RCC 7860 (cell line): ENCODE results near the gene VDAC1.
"Not testable (repeated sequence)": the region's sequence is repeated elsewhere in the genome, so short reads cannot be mapped to it uniquely, and the experiment has no call there.

ENCODE experiments used
- DNase-seq: peaks from one replicate; pipeline ENCODE4 v3.0.0-alpha.2; 2015; ENCODE audit warnings: low spot score
- FAIRE-seq: peaks from 2 replicates; lab custom pipeline; 2012; peaks lifted over from hg19 to GRCh38; lab: Jason Lieb, UNC

VDAC1 gene

GRCh38 chr5:133970325-133970909, 34.4 kb downstream of the VDAC1 start:
- FAIRE-seq (no peak), DNase-seq (no peak)

DNA sequence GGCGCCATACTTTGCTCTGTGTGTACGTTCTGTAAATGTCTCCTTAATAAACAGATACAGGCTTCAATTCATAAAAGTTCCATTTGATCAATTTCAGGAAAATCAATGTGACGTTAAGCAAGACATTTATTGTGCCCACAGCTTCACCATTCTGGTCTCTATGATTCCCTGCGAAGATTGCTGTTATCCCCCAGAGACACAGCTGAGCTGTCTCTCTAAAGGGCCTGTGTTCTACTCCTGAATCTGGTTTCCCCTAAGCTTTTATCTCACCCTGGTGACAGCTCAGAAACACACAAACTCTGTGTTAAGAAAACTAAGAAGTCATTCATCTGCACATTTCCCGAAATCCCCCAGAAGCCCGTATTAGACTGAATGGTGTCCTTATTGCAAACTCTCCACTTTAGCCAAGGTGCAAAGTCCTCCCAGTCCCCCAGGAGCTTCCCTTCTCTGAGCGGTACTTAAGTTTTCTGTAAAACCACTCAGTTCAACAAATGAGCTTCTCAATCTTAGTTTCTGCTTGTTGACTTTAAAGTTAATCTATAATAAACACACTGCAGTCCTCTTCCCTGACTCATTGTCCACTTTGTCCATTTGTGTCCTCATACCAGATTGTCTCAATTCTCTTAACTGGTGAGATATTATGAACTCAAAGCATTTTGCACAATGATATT, 35.0 kb downstream of the VDAC1 start:
- DNase-seq (peak; percentile 84), FAIRE-seq (peak; percentile 92)

- DNase-seq (peak; percentile 94), FAIRE-seq (peak; percentile 84)
Measured at GRCh38 chr5:133968204-133968980, 36.4 kb downstream of the VDAC1 start, which contains the start of gene C5orf15. Gene C5orf15 (minus strand): TSS chr5:133968625. CDS start chr5:133968584, 41 bp downstream.

- peak; percentile 48 for DNase-seq
- no peak for FAIRE-seq
Measured at GRCh38 chr5:133967698-133968203, 37.0 kb downstream of the VDAC1 start.

DNA sequence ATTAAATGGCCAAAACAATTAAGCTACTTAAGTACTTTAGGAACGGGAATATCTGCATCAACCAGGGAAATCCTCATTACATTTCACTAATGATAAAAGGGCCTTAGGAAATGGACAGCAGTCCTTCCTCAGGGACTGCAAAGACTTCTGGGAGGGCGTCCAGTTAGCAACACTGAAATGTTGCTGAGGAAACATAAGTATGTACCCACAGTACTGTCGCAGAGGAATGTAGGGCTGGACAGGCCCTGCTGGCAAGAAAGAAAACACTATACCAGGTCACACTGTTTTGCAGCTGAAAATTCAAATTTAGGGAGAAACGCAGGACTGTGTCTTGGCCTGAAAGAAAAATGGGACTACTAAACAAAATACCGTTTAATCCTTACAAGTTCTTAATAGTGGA, 37.7 kb downstream of the VDAC1 start:
- DNase-seq: peak; percentile 27
- no peak for FAIRE-seq

GRCh38 chr5:133966090-133966489, 38.7 kb downstream of the VDAC1 start:
- DNase-seq (no peak), FAIRE-seq (no peak)

GRCh38 chr5:133963493-133964128, 41.2 kb downstream of the VDAC1 start:
- DNase-seq (no peak), FAIRE-seq (no peak)

DNA sequence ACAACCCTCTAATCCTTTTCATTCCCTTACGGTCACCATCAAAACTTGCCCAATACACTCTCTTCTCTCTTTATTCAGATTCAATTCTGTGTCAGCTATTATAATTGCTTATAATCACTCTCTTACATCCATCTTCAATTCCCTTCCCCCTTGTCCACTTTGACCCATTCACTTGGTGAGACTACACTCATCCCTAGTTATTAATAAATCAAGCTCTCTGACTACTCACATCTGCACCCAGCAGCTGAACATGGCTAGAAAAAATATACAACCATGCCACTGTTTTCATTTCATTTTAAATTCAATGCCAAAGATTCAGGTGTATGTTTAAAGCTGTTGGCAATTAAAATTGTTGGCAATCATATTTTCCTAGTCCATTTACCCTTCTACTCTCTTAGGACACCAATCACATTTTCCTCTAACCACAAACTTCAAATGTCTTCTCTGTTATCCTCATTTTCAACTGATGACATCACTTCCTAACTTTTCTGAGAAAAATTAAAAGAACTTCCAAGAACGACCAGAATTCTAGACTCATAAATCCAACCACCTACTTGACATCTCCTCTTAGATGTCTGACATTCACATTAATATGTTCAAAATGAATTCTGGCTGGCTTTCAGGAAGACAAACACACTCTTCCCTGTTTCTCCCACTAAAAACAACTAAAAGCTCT, 41.8 kb downstream of the VDAC1 start:
- FAIRE-seq (peak; percentile 78), DNase-seq (peak; percentile 36)

- no peak for FAIRE-seq
- DNase-seq: no peak
Measured at GRCh38 chr5:133962131-133962530, 42.6 kb downstream of the VDAC1 start.

- FAIRE-seq (no peak), DNase-seq (no peak)
Measured at GRCh38 chr5:133959643-133960042, 45.1 kb downstream of the VDAC1 start.

- DNase-seq (no peak), FAIRE-seq (no peak)
Measured at GRCh38 chr5:133957591-133957990, 47.2 kb downstream of the VDAC1 start.

- no peak for DNase-seq
- FAIRE-seq: no peak
Measured at GRCh38 chr5:133957080-133957479, 47.7 kb downstream of the VDAC1 start.

DNA sequence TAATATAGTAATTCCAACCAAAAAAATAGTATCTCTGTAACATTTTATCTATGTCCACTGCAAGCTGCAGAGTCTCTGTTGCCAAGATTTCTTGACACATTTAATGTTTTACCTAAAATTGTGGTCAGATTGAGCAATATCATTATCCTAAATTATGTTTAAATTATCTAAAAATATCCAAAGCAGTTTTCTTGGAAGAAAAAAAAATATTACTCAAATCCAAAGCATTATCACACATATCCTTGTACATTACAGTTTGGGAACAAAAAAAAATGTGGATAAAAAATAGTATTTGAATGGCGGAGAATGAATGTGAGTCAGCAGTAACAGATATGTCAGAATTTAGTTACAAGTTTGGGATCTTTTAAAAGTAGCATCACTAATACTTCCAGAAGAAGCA, 48.6 kb downstream of the VDAC1 start:
- FAIRE-seq, DNase-seq: not testable (repeated sequence)

GRCh38 chr5:133953568-133954145, 51.1 kb downstream of the VDAC1 start:
- DNase-seq (no peak), FAIRE-seq (no peak)

DNA sequence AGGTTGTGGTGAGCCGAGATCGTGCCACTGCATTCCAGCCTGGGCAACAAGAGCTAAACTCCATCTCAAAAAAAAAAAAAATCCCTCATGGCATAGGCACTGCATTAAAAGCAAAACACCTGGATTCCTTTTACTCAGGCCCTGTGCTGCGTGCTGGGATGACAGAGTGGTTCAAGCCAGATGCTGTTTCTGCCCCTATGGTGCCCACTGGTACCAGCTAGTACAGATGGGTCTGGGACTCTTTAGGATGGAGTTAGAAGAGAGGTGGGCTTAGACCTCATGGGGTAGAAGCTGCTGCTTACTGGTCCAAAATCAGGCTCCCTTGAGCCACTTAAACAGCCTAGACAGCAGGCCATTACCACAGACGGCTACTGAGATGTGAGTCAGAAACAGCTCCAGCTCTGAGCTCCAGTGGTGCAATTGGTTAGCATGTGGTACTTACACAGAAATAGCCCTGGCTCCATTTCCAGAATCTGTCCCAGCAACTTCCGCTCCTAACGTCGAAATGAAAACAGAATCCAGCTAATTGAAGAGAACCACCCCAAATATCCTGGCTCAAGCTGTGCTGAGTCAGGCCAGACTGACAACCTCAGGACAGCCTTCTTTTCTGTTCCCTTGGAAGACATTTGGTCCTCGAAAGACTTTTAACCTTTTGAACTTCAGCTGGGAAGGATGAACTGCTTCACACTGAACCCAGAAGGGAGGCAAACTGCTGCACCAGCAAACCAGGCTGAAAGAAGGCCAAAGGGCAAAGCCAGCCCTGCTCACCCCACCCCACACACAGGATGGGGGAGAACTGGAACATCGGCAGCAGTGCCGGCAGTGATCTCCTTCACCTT, 51.8 kb downstream of the VDAC1 start:
- peak; percentile 46 for DNase-seq
- no peak for FAIRE-seq

DNA sequence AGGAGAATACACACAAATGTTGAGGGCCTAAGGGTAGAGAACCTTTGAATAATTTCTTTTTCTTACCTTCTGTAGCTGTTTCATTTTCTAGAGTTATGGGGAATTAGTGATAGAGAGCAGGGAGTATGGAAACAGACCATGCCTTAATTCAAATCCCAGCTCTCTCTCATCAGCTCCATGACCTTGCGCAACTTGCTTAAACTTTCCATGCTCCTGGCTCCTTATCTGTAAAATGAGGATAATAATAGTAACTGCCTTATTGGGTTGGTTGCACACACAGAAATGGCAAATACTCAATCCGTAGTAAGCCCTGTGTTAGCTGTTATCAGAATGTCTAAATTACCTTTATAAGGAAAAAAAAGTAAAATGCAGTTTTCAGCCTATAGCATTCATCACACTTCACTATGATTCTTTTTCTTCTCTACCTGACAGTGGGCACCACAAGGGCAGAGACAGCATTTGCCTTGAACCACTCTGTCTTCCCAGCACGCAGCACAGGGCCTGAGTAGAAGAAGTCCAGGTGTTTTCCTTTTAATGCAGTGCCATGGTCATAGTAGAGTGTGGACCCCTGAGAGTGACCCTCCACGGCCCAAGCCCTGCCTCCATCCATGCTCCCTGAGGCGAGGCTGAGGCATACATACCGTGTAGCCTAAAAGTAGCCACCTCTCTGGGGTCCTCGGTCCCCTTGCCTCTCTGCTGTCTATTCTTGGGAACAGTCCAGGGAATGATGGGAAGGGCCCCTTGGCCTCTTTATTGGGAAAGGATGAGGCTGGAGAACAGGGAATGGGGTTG, 53.8 kb downstream of the VDAC1 start:
- FAIRE-seq: no peak
- DNase-seq: no peak

GRCh38 chr5:133948721-133949120, 56.1 kb downstream of the VDAC1 start:
- FAIRE-seq: no peak
- no peak for DNase-seq

DNA sequence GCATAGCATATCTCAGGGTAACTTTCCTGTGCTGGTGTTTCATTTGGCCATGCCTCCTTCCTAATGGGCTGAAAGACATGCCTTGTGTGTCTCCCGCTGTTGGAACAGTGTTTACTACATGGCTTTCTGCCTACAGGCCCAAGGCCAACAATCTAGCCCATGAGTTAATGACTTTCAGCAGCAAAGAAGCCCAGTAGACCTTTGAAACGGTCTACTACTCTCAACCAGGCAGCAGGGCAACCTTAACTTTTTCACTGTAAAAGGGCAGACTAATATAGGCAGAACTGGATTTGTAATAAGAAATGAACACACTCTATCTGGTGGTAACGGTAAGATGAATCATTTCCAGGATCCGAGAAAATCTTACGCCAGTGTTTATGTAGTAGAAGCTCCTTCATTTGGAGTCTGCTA, 57.3 kb downstream of the VDAC1 start:
- FAIRE-seq (no peak), DNase-seq (no peak)

DNA sequence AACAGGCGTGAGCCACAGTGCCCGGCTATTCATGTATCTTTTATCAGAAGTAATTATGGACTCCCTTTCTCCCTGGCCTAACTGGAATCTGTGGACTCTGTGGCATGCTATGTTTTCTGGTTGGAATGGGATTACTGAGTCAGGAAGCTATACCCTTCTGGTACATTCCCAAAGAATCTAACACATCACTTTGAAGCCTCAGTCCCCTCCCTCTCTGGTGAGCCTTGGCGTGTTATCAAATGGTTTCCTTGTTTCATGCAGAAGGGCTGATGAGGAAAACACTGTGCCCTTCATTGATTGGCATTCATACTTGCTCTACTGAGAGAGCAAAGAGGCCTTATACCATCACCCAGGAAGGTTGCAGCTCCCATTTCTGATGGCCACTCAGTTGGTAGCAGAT, 59.2 kb downstream of the VDAC1 start:
- DNase-seq: no peak
- FAIRE-seq: no peak
